GM19043 (cell line): ENCODE measurements around the gene EXOSC5.
A peak's percentile ranks its signal among the peaks of the same experiment; 100 is the strongest.
"Not testable (repeated sequence)": the region's sequence is repeated elsewhere in the genome, so short reads cannot be mapped to it uniquely, and the experiment has no call there.

Experiments used
- ATAC-seq: cut with Tn5 transposase; IDR thresholded peaks from one replicate; pipeline ENCODE4 v1.9.1; 2021; ENCODE audit warnings: low read depth; ENCODE audit not compliant: unreplicated experiment

Gene EXOSC5

DNA sequence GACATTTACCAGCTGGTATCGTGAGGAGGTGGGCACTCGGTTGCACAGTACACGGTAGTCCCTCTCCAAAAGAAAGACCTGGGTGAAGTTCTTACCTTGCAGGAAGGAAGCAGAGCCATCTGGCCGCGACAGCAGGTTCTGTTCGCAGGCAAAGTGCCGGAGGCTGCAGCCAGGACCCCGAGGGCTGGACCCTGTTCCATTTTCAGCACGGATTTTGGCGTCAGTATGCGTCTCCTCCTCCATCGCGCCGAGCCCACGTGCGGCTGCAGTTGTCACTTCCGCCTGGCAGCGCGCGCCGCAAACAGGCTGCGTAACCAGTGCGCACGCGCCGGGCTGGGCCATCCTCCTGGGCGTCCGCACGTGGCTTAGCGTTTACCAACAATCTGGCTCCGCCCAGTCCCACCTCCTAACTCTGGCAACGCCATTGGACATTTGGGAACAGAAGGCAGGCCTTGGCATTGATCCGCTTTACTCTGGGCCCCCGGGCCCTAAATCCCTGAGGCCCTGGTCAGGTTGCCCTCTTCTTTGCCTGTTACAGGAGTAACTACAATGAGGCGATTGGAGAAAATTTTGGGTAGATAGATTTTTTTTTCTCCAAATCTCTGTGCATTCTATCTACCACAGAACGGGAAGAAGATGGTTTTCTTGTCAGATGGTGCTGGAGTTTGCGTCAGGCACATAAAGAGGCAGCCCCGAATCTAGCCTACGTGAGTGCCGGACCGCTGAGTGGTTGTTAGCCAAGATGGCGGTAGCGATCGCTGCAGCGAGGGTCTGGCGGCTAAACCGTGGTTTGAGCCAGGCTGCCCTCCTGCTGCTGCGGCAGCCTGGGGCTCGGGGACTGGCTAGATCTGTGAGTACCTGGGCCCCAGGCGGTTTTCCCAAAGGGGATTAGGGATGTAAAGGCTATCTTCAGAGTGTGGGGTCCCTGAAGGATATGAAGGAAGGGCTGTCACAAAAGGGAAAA, at the start of gene EXOSC5, which contains the start of gene BCKDHA:
Gene EXOSC5 (minus strand): TSS at position 274 of the 964 bp plus-strand sequence. CDS start 31 bp downstream, at position 243.
Gene BCKDHA (plus strand): TSS at position 733 of the 964 bp plus-strand sequence. CDS start 10 bp downstream, at position 743.
- ATAC-seq = peak; percentile 88

DNA sequence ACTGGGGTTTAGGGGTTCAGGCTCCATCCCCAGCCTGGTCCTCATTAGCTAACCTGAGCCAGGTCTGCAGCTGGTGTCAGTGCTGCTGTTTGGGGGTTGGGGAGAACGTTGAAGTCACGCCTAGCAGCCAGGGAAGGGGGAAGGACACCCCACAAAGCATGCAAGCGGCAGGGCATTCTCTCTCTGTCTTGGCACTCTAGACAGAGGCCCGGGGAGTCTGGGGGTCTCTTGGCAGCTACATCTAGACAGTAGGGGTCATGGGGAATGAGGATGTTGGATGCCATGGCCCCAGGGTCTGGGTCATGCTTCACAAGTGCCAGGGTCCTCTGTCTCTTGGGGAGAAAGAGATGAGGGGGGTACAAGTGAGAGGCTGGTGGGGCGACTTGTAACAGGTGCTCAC, 48.4 kb upstream of the EXOSC5 start:
- ATAC-seq = no peak

DNA sequence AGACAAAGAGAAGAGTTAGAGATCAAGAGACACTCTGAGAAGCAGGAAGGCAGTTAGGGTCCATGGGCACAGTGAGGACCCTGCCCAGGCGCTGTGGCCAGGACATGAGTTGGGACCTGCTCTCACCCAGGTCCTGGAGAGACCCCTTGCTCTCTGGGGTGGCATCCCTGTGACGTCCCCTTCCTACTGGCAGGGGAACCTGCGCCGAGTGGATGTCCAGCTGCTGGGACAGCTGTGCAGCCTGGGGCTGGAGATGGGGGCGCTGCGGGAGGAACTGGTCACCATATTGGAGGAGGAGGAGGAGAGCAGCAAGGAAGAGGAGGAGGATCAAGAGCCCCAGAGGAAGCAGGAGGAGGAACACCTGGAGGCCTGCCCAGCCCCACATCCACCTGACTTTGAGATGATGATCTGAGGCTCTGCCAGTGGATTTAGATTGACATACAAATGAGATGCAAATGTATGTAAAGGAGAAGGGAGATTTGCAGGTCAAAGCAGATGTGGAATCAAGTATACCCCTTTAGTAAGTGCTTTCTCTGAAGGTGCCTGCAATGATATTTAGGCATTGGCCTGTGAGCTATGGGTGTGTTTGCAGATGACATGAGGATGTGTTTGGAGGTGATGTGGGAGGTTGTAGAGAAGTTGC, 46.8 kb upstream of the EXOSC5 start:
- no peak for ATAC-seq

DNA sequence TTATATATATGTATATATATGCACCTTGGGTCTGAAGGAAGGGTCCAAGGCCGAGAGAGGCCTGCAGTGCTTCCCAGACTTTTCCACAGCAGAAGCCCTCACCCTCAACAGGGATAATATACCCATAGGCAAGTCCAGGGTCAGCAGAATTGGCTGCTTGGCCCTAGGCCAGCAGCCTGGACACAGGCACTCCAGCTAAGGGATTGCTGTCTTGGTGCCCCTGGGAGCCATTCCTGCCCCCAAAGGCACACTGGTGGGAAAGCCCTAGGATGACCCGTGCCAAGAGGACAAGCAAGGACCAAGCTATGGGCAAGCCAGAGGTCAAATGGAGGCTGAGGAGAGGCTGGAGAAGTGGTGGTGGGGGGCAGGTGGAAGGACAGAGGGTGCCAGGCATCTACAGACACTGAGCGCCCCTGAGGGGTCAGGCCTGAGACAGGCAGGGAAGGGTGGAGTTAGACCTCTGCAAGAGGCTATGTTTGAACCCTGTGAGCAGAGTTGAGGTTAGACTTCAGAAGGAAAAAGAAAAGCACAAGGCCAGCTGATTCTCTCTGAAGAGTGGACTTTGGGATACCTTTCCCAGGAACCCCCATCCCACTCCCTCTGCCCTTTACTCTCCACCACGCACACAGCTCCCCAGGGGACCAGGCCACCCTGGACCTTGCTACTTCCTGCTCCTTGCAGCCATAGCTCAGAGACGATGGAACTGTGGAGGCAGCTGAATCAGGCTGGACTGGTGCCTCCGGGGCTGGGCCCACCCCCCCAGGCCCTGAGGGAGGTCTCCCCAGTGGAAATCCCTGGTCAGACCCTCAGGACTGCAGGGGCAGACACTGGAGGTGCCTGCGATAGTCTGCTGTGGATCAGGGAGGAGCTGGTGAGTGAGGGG, 45.6 kb upstream of the EXOSC5 start, which contains the start of gene ERICH4:
Gene ERICH4 (plus strand): TSS at position 684 of the 883 bp plus-strand sequence. CDS start 14 bp downstream, at position 698.
- no peak for ATAC-seq

DNA sequence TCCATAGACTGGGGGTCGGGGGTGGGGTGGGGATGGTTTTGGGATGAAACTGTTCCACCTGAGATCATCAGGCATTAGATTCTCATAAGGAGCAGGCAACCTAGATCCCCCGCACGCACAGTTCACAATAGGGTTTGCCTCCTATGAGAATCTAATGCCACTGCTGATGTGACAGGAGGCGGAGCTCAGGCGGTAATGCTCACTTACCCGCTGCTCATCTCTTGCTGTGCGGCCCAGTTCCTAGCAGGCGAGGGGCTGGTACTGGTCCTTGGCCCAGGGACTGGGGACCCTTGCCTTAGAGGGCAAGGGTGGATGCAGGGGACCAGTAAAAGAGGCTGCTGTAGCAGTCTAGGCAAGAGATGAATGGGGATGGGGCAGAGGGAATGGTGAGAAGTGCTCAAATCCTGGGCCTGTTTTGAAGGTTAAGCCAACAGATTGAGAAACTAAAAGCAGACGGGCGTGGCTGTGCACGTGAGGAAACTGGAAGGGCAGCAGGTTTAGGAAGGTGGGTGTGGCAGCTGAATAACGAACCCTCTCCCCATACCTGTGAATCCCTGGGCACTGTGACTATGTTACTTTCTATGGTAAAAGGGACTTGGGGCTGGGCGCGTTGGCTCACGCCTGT, 44.3 kb upstream of the EXOSC5 start:
- ATAC-seq = no peak

DNA sequence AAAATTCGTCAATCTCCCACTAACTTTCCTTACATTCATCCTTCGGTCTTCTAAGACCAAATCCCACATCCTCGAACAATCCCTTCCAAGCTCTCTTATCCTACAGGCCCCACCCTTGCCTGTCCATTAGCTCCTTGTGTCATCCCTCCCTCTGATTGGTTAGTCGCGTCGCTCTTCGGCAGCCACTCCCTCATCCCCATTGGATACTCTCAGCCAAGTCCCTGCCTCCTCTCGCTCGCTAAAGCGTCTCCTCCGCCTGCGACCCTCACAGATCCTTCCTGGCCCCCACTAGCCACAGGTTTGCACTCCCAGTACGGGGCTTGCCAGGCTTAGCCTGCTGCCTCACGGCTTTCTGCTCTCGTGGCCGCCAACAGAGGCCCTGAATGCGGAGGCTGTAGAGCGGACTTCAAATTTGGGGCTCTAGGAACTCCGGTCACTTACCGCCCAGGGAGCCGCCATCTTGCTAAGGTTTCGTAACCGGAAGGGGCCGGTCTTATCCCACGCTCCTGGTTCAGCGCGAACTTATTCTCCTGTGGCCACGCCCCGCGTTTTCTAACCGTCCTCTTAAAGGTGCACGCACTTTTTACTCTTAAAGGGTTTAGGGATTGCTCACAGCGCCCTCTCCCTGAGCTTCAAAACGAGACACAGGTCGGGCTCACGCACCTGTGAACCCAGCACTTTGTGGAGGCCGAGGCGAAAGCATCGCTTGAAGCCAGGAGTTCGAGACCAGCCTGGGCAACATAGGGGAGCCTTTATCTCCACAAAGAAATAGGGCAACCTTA, 42.5 kb upstream of the EXOSC5 start, which contains the start of gene DMAC2:
Gene DMAC2 (minus strand): TSS at position 472 of the 782 bp plus-strand sequence. CDS start 13 bp downstream, at position 459.
- ATAC-seq = peak; percentile 85

DNA sequence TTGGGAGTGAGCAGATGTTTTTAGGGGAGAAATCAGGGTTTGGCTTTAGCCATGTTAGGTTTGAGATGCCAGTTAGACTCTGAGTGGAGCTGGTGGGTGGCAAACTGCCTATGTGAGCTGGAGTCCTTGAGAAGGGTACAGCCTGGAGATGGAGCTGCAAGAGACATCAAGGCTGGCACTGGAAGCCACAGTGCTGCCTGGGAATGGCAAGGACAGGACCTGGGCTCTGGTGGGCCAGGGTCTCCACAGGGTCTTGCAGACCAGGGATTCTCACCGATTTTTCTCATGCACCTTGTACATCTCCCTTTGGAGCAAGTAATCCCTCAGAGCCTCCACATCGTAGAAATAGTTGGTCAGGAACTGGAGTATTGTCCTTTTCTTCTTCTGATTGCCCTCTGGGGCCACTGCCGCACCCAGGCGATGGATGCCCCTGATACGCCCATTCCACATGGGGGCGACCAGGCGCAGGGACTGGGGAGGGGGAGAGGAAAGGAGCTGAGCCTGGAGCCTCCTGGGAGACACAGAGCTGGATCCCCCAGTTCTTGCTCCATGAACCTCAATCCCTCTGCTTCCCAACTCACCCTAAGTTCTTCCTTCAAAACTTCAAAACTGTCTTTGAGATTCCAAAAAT, 40.9 kb upstream of the EXOSC5 start:
- no peak for ATAC-seq

DNA sequence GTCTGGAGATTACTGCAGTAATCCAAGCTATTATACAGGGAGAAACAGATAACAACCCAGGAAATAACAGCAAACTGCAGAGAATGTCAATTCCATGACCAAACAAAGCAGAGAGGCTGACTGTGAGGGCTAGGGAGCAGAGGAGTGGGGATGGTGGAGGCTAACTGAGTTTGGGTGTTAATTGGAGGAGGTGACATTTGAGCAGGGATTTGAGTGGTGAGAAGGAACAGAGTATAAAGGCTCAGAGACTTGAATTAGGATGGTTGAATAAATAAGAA, 39.5 kb upstream of the EXOSC5 start:
- no peak for ATAC-seq

DNA sequence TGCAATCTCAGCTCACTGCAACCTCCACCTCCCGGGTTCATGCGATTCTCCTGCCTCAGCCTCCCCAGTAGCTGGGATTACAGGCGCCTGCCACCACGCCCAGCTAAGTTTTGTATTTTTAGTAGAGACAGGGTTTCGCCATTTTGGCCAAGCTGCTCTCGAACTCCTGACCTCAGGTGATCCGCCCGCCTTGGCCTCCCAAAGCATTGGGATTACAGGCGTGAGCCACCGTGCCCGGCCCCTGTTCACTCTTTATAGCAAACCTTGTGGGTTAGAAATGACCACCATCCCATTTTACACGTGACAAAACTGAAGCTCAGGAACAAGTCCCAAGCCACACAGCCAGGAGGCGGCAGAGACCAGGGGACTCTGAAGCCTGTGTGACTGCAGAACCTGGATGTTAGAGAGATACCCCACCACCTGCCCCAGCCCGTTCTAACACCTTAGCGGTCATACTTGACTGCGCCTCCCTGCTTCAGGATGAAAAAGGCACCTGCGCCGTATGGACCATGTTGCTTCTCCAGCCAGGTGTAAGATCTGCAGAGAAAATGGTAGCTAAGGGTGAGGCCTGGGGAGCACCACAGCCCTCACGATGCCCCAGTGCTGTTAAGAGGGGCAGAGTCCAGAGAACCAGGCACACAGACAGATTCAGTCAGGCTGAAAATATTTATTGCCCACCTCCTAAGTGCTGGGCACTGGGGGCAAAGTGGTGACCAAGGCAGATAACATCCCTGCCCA, 38.9 kb upstream of the EXOSC5 start:
- no peak for ATAC-seq

DNA sequence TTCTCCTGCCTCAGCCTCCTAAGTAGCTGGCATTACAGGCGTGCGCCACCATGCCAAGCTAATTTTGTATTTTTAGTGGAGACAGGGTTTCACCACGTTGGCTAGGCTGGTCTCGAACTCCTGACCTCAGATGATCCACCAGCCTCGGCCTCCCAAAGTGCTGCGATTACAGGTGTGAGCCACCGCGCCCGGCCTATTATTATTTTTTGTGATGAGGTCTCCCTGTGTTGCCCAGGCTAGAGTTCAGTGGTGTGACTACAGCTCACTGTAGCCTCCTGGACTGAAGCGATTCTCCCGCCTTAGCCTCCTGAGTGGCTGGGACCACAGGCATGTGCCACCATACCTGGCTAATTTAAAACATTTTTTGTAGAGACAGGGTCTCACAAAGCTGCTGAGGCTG, 38.2 kb upstream of the EXOSC5 start:
- ATAC-seq = not testable (repeated sequence)

DNA sequence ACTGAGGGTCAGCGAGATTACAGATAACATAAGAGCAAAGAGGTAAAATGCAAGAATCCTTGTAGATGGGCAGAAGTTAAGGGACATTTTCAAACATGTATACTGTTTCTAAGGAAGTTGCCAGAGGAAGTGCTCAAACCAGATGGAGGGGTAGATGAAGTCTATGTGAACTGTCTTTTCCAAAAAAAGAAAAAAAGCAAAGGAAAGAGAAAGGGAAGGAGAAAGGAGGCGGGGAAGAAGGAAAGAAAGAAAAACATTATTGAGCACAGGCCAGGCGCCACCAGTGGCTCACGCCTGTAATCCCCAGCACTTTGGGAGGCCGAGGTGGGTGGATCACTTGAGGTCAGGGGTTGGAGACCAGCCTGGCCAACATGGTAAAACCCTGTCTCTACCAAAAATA, 37.3 kb upstream of the EXOSC5 start:
- no peak for ATAC-seq

DNA sequence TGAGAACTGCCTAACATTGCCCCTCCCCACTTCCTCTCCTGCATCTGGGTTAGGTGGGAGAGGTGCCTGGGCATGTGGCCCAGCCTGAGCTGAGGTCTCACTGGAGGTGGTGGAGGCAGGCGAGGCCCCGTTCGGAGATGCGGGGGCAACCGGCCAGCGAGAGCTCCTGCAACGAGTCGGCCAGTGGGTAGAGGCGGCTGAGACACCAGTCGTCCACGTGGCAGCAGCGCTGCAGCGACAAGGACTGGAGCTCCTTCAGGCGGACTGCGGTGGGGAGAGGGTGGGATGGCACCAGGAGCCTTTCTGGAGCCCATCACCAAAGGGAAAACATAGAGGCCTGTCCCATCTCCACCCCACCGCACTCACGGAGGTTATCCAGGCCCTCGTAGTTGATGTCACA, 36.0 kb upstream of the EXOSC5 start:
- ATAC-seq = no peak

DNA sequence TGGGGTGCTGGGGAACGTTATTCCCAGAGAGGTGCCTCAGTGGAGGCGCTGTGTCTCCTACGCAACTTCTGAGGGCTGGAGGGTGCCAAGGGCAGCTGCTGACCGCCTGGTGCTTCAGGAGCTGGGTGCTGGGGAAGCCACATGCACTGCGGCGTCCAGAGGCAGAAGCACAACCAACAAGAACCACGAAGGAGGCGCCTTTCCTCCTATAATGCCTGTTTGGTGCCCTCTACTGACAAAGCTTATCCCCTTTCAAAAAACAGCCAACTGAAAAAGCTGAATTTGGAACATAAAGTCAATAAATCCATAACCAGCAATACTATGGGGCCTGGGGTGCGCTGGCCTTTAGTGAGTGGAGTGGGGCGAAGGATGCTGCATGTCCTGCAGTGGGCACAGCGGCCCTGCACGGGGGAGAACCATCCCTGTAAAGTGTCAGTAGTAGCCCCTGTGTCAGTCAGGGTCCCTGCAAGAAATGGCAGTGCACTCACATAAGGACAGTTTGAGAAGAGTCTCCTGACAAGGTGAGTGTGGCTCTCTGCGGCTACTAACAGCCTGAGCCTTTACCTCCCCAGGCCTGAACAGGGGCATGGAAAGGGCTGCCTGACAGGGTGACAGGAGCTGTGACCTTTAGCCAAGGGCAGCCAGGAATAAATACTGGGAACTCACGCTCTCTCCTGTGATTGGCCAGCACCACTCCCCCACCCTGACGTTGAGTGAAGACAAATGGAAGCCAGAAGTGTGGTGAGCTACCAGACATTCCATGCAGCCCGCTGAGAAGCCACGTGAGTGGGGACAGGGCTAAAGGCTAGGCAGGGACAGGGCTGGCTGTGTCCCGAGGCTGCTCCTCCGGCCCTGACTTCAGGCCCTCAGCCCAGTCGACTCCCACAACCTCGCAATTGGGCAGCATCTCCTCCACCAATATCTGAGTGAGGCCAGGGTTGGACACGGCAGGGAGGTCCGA, 34.5 kb upstream of the EXOSC5 start:
- ATAC-seq = no peak

DNA sequence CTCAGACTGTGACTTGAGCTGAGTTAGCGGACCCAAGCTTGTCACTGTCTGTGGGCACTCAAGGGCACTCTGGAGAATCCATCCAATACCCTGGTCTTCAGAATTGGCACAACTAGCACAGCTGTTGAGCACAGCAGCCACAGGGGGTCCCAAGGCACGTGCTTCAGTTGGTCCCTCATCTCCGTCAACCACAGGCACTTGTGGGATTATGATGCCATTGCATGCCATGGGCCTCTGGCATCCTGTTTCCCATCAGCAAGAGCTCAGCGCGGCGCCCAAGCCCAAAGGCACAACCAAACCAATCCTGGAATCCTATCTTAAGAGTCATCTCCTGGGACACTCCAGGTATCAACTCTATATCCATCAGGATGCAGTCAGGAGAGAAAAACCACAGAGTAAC, 33.8 kb upstream of the EXOSC5 start:
- no peak for ATAC-seq

DNA sequence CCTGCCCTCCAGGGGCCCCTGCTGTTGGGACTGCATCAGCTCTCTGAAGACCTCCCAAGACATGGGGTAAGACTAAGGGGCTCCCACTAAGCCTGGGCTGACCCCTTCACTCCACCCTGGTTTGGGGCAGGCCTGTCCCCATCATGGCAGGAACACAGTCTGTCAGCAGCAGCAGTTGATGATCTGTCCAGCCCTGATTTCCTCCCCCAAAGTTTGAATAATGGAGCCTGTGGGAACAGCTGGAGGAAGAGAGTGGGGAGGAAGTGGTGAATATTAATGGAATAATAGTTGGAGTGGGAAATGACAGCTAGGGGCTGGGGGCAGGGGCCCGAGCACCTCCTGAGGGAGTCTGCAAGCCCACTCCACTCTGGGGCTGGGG, 31.3 kb upstream of the EXOSC5 start:
- no peak for ATAC-seq

DNA sequence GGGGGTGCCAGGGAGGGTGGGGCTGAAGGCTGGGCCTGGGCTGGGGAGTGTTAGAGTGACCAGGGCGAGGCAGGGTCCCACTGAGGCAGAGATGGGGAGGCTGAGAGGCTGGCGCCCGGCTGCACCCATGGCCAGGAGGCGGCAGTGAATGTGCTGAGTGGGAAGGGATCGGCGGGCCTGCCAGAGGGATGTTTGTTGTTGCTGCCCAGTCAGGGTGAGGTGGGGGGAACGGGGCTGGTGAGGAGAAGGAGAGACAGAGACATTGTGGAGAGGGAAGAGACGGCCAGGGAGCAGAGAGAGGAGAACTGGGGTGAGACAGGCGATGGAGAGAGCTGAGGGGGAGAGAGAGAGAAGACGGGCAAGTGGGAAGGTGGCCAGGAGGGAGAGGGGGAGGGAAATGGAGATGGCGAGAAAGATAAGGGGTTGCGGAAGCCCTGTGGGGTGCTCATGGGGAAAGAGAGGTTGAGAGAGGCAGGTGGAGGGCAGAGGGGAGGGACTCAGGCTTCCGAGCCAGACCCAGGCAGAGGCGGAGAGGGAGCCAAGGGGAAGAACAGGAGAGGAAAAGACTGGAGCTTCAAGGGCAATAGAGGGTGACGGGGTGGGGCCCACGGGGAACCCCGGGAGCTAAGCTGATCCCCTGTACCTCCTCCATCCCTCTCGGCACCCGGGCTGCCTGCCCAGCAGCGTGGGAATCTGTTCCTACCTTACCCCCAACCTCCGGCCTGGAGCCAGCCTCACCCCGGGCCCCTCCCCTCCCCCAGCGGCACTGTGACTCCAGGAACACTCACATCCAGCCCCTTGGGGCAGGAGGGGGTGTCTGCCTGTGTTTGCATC, 30.7 kb upstream of the EXOSC5 start:
- ATAC-seq = no peak
